Cardiac ventricle fibroblast (primary cell): ENCODE measurements around the gene CALML4. TPM values are rescaled to one million over a fixed set of nuclear protein-coding genes. Genes with fewer than 3 reads are reported as not detected.

Experiments used
- total RNA-seq: library from RNA; depleted of rRNA; stranded (reverse); fragments of >200 nt; gene quantifications from 2 replicates; pipeline ENCODE4 v1.2.3, GENCODE V29; 2015

CALML4 gene, protein sequence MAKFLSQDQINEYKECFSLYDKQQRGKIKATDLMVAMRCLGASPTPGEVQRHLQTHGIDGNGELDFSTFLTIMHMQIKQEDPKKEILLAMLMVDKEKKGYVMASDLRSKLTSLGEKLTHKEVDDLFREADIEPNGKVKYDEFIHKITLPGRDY
- total RNA-seq, result 1.1 and 1.4 TPM in 2 replicates

DNA sequence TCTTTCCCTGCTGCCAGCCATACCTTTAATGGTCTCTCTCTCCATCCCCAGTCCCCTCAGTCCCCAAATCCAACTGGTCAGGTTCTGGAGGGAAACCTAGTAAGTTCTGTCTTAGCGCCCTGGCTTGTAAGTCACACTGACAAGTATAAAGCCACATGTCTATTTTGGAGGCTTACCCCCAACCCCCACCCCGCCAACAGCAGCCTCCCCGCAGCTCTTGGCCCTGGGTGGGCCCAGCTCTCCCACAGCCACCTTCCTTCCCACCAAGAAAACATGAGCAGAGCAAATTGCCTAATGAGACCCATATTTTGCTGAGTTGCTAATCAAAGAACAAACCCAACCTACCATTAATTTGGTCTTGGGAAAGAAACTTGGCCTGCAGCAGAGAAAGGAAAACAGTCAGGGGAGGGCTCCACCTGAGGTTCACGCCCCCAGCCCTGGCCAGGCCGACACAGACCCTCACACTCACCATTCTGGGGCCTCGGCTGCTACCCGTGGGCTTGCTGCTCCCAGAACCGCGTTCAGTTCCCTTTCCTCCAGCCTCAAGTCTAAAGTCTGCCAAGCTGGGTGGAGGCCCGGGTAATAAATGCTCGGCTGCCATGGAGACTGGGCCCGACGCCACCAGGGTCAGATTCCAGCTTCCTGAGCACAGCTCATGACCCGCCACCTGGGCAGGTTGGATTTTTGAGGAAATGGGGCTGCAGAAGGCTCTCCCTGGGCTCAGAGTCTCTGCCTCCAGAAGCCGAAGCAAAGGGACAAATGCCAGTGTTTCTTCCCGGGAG lies at the start of gene CALML4:
CALML4 (minus strand) TSS at position 557 of the 782 bp plus-strand sequence; CDS start at position 472, 85 bp downstream.

DNA sequence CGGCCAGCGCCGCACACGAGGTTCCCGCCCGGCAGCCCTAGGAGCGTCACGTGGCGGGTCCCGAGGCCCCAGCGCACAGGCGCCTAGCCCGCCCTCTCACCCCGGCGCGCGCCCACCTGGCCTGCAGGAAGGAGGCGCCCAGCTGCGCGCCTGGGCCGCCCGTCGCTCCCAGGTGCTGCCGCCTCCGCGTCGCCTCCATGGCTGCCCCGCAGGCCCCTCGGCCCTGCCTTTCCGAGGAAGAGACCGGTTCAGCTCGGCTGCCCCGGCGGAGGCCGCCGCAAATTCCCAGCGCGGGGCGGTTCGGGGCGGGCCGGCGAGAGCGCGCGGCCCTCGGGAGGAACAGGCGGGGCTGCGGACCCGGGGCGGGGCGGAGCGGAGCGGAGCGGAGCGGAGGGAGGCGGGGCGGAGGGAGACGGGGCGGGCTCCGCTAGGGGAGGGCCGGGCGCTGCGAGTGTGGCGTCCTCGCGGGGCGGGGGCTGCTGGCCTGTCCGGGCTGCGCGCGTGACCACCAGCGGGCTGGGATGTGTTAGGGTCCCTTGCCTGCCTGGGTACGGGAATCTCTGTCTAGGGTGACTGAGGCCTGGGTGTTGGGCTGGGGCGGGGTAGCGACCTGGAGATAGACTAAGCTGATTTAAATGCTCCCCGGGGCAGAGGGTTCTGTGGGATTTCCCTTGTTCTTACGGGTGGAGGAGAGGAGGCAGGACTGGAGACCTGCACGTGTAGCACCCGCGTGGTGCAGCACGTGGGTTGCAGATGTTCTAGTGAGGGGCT lies 24.4 kb upstream of the CALML4 start, which contains the start of gene CLN6:
CLN6 (minus strand) TSS at position 343 of the 771 bp plus-strand sequence; CDS start at position 199, 144 bp downstream.

Other genes starting within 250 kb of the CALML4 start
- gene PIAS1, start 151.0 kb downstream of the CALML4 start, total RNA-seq, result 9.2 and 11.4 TPM in 2 replicates
- gene CLN6, start 24.4 kb upstream of the CALML4 start, total RNA-seq, result 10.3 and 10.6 TPM in 2 replicates
- 17.7 and 23.5 TPM in 2 replicates for gene FEM1B, start 72.4 kb upstream of the CALML4 start, total RNA-seq
- 20.8 and 23.0 TPM in 2 replicates for gene ITGA11, start 226.8 kb upstream of the CALML4 start, total RNA-seq